Memory B cell (primary cell): Measurements from ENCODE around the gene SCFD2.
"Not testable (repeated sequence)": the region's sequence is repeated elsewhere in the genome, so short reads cannot be mapped to it uniquely, and the experiment has no call there.

Experiments used
- ATAC-seq: fragments of 150-1000 bp; cut with Tn5 transposase; 2 replicates; pipeline ENCODE4 v1.10.0; 2021; ENCODE audit warnings: low read depth, mild to moderate bottlenecking, moderate library complexity
- DNase-seq, 2 donors: peaks; one replicate each; pipeline ENCODE4 v3.0.0; 2022; ENCODE audit warnings: low spot score in 2 of 2
- H3K27ac Mint-ChIP-seq: one replicate; pipeline ENCODE4 v1.8.0; 2022; ENCODE audit warnings: mild to moderate bottlenecking, moderate library complexity, mixed read lengths
- H3K27me3 Mint-ChIP-seq: one replicate; pipeline ENCODE4 v1.8.0; 2022; ENCODE audit warnings: mixed read lengths
- H3K36me3 Mint-ChIP-seq: one replicate; pipeline ENCODE4 v1.8.0; 2022; ENCODE audit warnings: mild to moderate bottlenecking, mixed read lengths
- H3K4me1 Mint-ChIP-seq: one replicate; pipeline ENCODE4 v1.8.0; 2022; ENCODE audit warnings: mixed read lengths
- H3K4me3 Mint-ChIP-seq: one replicate; pipeline ENCODE4 v1.8.0; 2022; ENCODE audit warnings: mild to moderate bottlenecking, moderate library complexity, mixed read lengths
- H3K9me3 Mint-ChIP-seq: one replicate; pipeline ENCODE4 v1.8.0; 2022; ENCODE audit warnings: mixed read lengths

The SCFD2 gene

GRCh38 chr4:52842792-52843191 lies 523.1 kb downstream of the SCFD2 start:
- no peaks in the 10 kb centered on the region for H3K27me3 Mint-ChIP-seq
- no peak overlapping the region for H3K27ac Mint-ChIP-seq
- no peak overlapping the region for H3K4me3 Mint-ChIP-seq
- H3K4me1 Mint-ChIP-seq, result peaks cover 10% of the 10 kb centered on the region
- no peaks in the 10 kb centered on the region for H3K36me3 Mint-ChIP-seq
- no peaks in the 10 kb centered on the region for H3K9me3 Mint-ChIP-seq
- ATAC-seq (no peak), DNase-seq (no peak)

GRCh38 chr4:52841682-52842456 lies 524.0 kb downstream of the SCFD2 start:
- ATAC-seq (no peak), DNase-seq (no peak)
- H3K27ac Mint-ChIP-seq, result no peak overlapping the region
- no peaks in the 10 kb centered on the region for H3K27me3 Mint-ChIP-seq
- H3K9me3 Mint-ChIP-seq, result no peaks in the 10 kb centered on the region
- H3K4me1 Mint-ChIP-seq, result peaks cover 10% of the 10 kb centered on the region
- no peak overlapping the region for H3K4me3 Mint-ChIP-seq
- H3K36me3 Mint-ChIP-seq, result no peaks in the 10 kb centered on the region

GRCh38 chr4:52840531-52841370 lies 525.1 kb downstream of the SCFD2 start:
- Mint-ChIP-seq H3K4me3 (no peak overlapping the region), H3K27me3 (no peaks in the 10 kb centered on the region), H3K27ac (no peak overlapping the region), H3K9me3 (no peaks in the 10 kb centered on the region), H3K4me1 (peaks cover 10% of the 10 kb centered on the region), H3K36me3 (no peaks in the 10 kb centered on the region)
- DNase-seq, result no peak
- ATAC-seq, result no peak

GRCh38 chr4:52838729-52839586 lies 526.9 kb downstream of the SCFD2 start:
- DNase-seq (no peak), ATAC-seq (no peak)
- H3K4me1 Mint-ChIP-seq, result peaks cover 9% of the 10 kb centered on the region
- H3K4me3 Mint-ChIP-seq, result no peak overlapping the region
- H3K9me3 Mint-ChIP-seq, result no peaks in the 10 kb centered on the region
- H3K27ac Mint-ChIP-seq, result no peak overlapping the region
- peaks cover under 1% of the 10 kb centered on the region for H3K27me3 Mint-ChIP-seq
- H3K36me3 Mint-ChIP-seq, result no peaks in the 10 kb centered on the region

DNA sequence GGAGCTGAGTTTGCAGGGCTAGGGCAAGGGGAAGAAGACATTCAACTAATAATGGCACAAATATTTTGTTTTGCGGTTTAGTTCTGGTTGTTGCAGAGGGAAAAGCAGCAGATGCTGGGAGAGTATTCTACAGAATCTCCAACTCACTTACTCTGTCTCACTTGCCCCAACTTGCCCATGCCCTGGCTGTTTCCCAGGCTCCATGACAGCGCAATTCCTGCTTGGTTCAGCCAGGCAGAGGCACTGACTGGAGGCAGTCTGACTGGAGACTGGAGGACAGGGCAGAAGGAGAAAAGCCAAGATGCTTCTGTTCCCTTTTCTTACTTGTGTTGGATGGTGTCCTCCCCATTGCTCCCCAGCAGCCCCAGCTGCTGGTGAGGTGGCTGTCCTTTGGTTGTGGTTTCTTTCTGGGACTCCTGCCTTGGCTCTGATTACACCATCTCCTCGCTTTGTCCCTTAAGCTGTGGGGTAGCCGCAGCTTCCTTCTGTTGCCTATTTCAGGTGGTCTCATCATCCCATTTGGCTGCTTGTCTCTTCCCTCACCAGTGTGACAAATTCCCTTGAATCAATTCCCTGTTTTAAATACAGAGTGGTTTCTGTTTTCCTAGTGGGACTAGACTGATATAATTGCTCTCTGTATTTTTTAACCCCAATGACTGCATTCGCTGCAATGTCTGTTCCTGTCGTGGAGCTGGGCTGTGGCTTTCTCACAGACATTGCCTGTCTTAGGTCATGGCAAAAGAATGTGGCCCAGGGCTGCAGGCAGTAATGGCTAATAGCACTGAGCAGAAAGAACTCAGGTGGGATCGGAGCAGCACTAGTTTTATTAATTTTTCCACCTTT lies 527.9 kb downstream of the SCFD2 start:
- no peak overlapping the region for H3K27ac Mint-ChIP-seq
- H3K4me1 Mint-ChIP-seq, result no peaks in the 10 kb centered on the region
- H3K27me3 Mint-ChIP-seq, result peaks cover 3% of the 10 kb centered on the region
- H3K9me3 Mint-ChIP-seq, result no peaks in the 10 kb centered on the region
- no peaks in the 10 kb centered on the region for H3K36me3 Mint-ChIP-seq
- no peak for DNase-seq
- no peak for ATAC-seq
- H3K4me3 Mint-ChIP-seq, result no peak overlapping the region

GRCh38 chr4:52836678-52837077 lies 529.2 kb downstream of the SCFD2 start:
- no peak overlapping the region for H3K4me3 Mint-ChIP-seq
- no peaks in the 10 kb centered on the region for H3K9me3 Mint-ChIP-seq
- H3K4me1 Mint-ChIP-seq, result no peaks in the 10 kb centered on the region
- no peaks in the 10 kb centered on the region for H3K36me3 Mint-ChIP-seq
- ATAC-seq (no peak), DNase-seq (no peak)
- H3K27me3 Mint-ChIP-seq, result peaks cover 10% of the 10 kb centered on the region
- no peak overlapping the region for H3K27ac Mint-ChIP-seq

GRCh38 chr4:52836120-52836519 lies 529.7 kb downstream of the SCFD2 start:
- H3K27me3 Mint-ChIP-seq, result peaks cover 10% of the 10 kb centered on the region
- no peak overlapping the region for H3K27ac Mint-ChIP-seq
- no peaks in the 10 kb centered on the region for H3K9me3 Mint-ChIP-seq
- no peak overlapping the region for H3K4me3 Mint-ChIP-seq
- no peaks in the 10 kb centered on the region for H3K36me3 Mint-ChIP-seq
- DNase-seq, result no peak
- no peak for ATAC-seq
- H3K4me1 Mint-ChIP-seq, result no peaks in the 10 kb centered on the region

DNA sequence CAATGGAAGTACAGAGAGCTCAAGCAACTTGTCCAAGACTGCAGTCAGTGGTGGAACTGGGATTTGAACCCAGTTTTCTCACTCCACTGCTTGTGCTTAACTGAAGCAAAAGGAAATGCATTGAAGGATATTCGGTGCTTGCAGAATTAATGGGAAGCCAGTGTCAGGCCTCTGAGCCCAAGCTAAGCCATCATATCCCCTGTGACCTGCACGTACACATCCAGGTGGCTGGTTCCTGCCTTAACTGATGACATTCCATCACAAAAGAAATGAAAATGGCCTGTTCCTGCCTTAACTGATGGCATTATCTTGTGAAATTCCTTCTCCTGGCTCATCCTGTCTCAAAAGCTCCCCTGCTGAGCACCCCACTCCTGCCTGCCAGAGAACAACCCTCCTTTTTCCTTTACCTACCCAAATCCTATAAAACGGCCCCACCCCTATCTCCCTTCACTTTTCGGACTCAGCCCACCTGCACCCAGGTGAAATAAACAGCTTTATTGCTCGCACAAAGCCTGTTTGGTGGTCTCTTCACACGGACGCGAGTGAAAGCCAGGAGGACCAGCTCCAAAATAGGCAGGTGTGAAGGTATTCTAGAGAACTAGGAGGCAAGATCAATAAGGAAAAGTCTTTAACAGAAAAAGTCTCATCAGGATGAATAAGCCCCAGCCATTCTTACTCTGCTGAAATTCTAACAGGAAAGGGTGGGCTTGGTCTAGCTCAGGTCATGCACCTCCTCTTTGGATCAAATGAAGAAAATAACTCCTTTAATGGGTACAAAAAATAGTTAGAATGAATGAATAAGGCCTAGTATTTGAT lies 531.0 kb downstream of the SCFD2 start:
- peaks cover 12% of the 10 kb centered on the region for H3K27me3 Mint-ChIP-seq
- not testable (repeated sequence) for H3K4me1 Mint-ChIP-seq, H3K9me3 Mint-ChIP-seq, H3K27ac Mint-ChIP-seq, ATAC-seq, DNase-seq, H3K36me3 Mint-ChIP-seq, H3K4me3 Mint-ChIP-seq

DNA sequence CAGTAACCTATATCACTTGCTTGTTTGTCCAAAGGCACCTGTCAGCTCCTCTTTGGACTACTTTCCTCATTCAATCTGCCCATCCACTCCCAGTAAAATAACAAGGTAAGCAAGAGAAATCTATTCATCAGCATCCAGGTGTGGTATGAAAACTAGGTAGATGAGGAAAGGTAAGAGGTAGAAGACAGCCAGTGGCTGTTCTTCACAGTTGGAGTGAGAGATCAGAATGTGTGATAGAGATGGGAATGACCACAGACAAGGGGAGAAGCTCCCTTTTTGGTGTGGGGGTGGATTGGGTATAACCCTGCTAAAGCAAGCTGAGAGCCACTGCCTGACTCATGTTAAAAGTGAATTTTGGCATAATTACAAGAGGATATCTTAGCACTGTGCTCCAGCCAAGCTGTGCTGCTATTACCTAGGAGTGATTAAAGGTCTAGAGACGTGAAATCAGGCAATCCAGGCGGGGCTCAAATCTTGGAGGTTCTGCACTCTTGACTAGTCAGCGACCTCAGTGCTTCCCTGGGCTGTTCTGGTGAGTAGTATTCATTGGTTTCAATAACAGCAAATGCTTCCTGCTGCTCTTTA lies 531.8 kb downstream of the SCFD2 start:
- H3K4me1 Mint-ChIP-seq, result no peaks in the 10 kb centered on the region
- H3K27me3 Mint-ChIP-seq, result peaks cover 12% of the 10 kb centered on the region
- no peaks in the 10 kb centered on the region for H3K9me3 Mint-ChIP-seq
- H3K27ac Mint-ChIP-seq, result no peak overlapping the region
- H3K4me3 Mint-ChIP-seq, result no peak overlapping the region
- no peak for DNase-seq
- no peaks in the 10 kb centered on the region for H3K36me3 Mint-ChIP-seq
- no peak for ATAC-seq

DNA sequence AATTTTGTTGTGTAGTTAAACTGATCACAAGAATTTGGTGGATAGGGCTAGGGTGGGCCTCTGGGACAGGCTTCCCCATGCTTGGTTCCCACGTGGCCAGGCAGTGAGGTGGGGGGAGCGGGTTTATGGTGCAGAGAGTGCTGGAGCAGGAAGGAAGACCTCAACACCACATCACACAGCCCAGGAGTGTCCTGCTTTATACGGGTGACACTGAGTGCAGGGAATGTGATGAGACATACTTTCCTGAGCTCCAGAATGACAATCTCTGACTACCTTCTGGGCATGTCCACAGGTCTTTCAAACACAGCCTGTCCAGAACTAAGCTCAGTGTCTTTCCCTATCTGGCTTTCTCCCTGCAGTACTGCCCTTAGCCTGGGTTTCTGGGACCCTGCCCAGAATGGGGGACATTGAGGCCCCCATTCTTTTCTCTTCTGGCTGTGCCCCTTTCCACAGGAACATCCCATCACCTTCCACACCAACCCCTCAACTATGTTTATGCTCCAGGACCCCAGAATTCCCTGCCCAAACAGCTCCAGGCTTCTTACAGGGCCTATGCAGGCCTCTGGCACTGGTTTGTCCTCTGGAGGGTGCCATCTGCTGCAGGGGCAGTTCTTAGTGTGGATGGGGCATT lies 540.3 kb downstream of the SCFD2 start:
- no peaks in the 10 kb centered on the region for H3K4me1 Mint-ChIP-seq
- no peaks in the 10 kb centered on the region for H3K36me3 Mint-ChIP-seq
- DNase-seq, result no peak
- no peak overlapping the region for H3K27ac Mint-ChIP-seq
- peaks cover 2% of the 10 kb centered on the region for H3K27me3 Mint-ChIP-seq
- no peak for ATAC-seq
- H3K4me3 Mint-ChIP-seq, result no peak overlapping the region
- H3K9me3 Mint-ChIP-seq, result no peaks in the 10 kb centered on the region

DNA sequence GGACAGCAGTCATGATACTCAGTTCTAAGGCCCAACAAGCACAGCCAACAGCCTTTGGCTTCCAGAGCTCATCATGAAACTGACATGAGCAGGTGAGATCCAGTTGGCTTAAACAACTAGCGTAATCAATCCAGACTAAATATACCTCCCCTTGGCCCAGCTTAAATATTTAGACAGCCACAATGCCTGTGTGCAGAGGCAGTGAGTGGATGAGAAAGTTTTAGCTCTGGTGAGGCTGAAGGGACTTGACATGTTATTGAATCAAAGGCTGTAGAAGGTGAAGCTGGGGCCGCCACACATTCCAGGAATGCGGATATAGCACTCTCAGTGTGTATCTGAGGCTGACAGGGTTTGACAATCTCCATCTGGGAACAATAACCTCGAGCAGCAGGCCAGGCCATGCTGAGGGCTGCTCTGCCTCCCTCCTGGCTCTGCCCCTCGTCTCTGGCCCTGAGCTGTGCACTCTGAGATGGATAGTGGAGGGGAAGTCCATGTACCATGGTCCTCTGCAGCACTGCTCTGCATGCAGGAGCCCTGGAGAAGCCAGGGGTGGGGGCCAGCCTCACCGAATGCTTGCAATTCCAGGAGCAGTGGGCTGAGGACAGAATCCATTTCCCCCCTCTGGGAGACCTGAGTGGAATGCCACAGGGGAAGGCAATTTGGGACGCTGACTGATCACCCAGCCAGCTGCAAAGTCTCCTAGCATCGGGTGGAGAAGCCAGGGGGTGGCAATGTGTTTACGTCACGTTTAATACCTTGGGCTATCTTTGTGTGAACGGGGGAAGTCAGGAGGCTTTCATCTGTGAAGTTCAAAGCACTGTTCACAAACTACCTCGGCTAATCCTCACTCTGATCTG lies 541.0 kb downstream of the SCFD2 start:
- DNase-seq, result no peak
- H3K4me3 Mint-ChIP-seq, result no peak overlapping the region
- no peak for ATAC-seq
- H3K27me3 Mint-ChIP-seq, result no peaks in the 10 kb centered on the region
- no peaks in the 10 kb centered on the region for H3K9me3 Mint-ChIP-seq
- H3K36me3 Mint-ChIP-seq, result no peaks in the 10 kb centered on the region
- no peak overlapping the region for H3K27ac Mint-ChIP-seq
- no peaks in the 10 kb centered on the region for H3K4me1 Mint-ChIP-seq
